SHP77 treated with DMSO at 0.1 percent for 48 hours (cell line): ENCODE data around the gene RNF41.

Source experiments
- DNase-seq: peaks from one replicate; lab custom pipeline; 2025; lab: John Stamatoyannopoulos, UW

Gene RNF41

DNA sequence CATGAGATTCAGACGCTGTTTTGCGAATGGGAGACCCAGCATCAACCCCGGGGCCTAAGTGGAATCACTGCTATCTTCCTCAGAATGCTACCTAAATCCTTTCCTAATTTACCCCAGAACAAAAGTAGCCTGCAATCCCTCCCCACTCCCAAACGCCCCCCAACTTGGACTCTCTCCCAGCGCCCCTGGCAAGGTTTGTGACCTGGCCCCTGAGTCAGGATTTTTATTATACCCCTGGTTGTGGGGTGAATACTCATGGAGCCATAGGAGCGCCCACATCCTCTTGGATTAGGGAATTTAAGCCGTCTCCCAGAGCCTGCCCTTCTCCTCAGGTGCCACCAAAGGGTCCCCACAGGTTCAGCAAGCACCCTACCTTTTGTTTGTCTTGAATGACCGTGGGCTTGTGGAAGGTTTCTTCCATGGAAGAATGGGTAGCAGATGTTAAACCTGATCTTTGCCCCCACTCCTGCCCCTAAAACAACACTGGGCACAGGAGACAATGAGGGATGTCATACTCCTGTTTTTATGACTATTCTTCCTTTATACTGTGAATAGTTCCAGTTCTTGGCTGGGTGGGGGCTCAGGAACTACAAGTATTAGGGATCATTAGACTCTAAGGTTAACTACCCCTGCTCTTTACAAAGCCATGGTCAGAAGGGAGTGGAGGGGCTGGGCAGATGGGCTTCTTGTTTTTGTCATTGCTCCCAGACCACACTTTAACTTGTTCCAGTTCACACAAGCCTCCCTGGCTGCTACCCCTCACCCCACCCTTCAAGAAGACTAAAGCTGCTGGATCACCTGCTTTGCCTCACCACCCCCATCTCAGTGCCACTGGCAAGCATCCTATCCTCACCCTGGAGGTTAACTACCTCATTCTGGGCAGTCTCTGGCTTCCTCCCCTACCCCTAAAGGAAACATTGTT is 68.7 kb downstream of the RNF41 start:
- no peak for DNase-seq
